ENCODE measurements around the gene RFX2.

RFX2 gene

DNA sequence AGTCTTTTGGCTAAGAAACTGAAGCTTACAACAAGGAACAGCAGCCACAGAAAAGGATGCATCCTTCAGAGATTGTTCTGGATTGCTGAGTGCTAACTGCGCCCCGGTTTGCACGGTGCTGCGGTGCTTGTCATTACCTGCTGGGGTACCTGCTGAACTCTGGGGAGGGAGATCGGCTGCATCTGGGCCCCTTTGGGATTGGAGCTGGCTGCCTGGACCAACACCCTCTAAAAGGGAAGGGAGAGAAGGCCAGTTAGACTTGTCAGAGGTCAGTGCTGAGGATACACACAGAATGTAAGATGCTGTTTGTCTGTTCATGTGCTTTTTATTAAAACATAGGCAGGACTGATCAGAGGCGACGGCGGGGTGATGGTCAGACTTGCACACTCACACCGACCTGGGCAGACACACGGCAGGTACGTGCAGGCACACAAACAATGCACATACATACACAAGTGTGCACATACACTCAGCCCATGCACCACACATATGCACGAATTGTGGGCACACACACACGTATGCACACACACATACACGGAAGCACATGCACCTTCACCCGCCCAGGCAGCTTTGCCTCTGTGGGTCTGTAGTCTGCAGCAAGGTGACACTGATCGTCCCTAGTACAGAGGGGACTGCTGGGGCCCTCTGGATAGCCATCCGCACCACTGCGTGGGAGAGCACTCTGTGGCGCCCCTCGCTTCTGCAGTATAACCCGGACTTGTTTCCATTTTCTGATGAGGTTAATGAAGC is 66.1 kb downstream of the RFX2 start:
- Histone ChIP-seq H3K4me3 (no peak overlapping the region), H3K36me3 (no peaks in the 10 kb centered on the region), H3K9ac (no peak overlapping the region), H3K4me2 (0 out of 22 replicates have a peak overlapping the region, but pooled peaks of 1 of the 11 experiments have one; percentile 13), H3K9me3 (replicated peaks in 1 of 11) (no peaks in the 10 kb centered on the region), H3K27me3 (peaks cover 0 to 8% (median 0%) of the 10 kb centered on the region in 11 experiments; a peak in 3 of 22 replicates), H3K4me1 (peaks cover 17 to 33% (median 23%) of the 10 kb centered on the region in 10 experiments), H4K20me1 (no peaks in the 10 kb centered on the region), H3K27ac (no peak overlapping the region)
- TF ChIP-seq Cebpa-rat (IDR thresholded peaks at IDR 0.05): no peak

DNA sequence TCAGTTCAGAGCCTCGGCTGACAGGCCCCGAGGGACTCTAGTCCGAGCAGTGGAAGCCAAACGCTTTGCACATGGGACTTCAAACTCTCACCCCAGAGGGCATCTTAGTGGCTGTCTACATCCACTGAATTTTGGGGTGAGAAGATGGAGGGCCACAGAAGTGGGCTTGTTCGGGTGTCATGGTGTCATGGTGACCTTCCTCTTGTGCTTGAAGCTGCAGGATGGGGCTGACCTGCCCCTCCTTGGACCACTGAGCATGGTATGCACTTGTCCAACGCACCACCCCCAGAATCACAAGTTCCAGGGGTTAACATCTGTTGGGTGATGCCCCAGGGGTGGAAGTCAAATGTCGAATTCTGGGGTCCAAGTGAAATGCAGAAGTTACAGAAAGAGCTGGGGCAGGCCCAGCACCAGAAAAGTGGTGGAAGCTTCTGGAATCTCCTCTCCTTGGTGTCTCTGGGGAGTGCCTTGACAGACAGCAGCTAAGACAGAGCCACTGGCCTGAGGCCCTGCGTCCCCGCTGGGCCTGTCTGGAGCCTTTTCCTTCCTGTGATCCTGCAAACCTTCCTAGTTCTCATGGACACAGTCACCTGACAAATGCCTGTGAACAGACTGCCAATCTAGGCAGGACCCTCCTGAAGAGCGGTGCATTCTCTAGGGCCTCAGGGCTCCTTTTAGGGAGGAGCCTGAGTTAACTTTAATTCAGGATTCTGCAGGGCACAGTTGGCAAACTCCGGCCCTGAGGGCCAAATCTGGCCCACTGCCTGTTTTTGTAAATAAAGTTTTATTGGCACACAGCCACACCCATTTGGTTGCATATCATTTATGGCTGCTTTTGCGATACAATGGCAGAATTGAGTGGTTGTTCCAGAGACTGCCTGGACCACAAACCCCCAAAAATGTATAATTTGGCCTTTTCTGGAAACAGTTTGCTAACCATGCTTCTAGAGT is 67.2 kb downstream of the RFX2 start:
- peak overlapping the region in 1 of 10 experiments; percentile 20; a peak in 1 of 20 replicates for H3K4me3 ChIP-seq
- no peaks in the 10 kb centered on the region for H3K9me3 ChIP-seq (replicated peaks in 1 of 11)
- peaks cover 0 to 8% (median 0%) of the 10 kb centered on the region in 11 experiments; a peak in 3 of 22 replicates for H3K27me3 ChIP-seq
- peak overlapping the region in 10 of 11 experiments; percentile 47 to 94 (median 68); a peak in 20 of 22 replicates for H3K4me2 ChIP-seq
- peaks cover 14 to 30% (median 20%) of the 10 kb centered on the region in 10 experiments for H3K4me1 ChIP-seq
- no peaks in the 10 kb centered on the region for H4K20me1 ChIP-seq
- TF ChIP-seq Cebpa-rat (IDR thresholded peaks at IDR 0.05): no peak
- H3K36me3 ChIP-seq: no peaks in the 10 kb centered on the region
- peak overlapping the region in 4 of 11 experiments; percentile 25 to 49 (median 40); a peak in 6 of 22 replicates for H3K9ac ChIP-seq
- H3K27ac ChIP-seq: 0 out of 22 replicates have a peak overlapping the region, but pooled peaks of 1 of the 11 experiments have one; percentile 5

DNA sequence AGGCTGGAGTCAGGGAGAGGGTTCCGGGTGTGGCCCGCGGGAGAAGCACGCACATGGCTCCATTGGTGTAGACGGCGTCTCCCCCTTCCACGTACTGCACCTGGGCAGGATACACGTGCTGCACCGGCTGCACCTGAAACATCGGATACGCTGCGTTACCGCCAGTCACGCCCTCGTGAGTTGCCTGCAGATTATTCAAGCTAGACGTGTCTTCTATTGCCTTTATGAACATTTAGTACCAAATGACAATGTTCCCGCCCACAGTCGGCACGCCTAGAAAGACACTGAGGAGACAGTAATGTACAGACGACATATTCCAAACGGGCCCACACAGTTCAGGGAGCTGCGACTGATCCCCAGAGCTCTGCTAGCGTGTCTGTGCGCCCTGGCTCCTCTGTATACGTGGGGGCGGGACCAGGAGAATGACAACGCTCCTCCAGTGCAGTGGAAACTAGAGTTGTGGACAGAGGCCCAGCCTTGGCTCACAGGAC is 68.3 kb downstream of the RFX2 start:
- H3K9ac ChIP-seq: peak overlapping the region in 4 of 11 experiments; percentile 25 to 49 (median 40); a peak in 5 of 22 replicates

GRCh38 chr19:6041071-6041470 is 69.2 kb downstream of the RFX2 start:
- Histone ChIP-seq H3K9ac (no peak overlapping the region), H3K9me3 (replicated peaks in 1 of 11) (peaks cover 0 to 5% (median 0%) of the 10 kb centered on the region in 11 experiments; a peak in 3 of 22 replicates), H3K36me3 (no peaks in the 10 kb centered on the region), H3K4me2 (no peak overlapping the region), H3K4me3 (no peak overlapping the region), H3K4me1 (peaks cover 14 to 30% (median 20%) of the 10 kb centered on the region in 10 experiments), H3K27ac (no peak overlapping the region), H4K20me1 (no peaks in the 10 kb centered on the region), H3K27me3 (peaks cover 0 to 8% (median 0%) of the 10 kb centered on the region in 11 experiments; a peak in 3 of 22 replicates)
- no peak for TF ChIP-seq Cebpa-rat (IDR thresholded peaks at IDR 0.05)

More for the DNA sequence above, 68.3 kb downstream of the RFX2 start:
- no peaks in the 10 kb centered on the region for H3K36me3 ChIP-seq
- H3K9me3 ChIP-seq (replicated peaks in 1 of 11): peaks cover 0 to 5% (median 0%) of the 10 kb centered on the region in 11 experiments; a peak in 3 of 22 replicates
- TF ChIP-seq Cebpa-rat (IDR thresholded peaks at IDR 0.05): no peak
- peaks cover 14 to 30% (median 20%) of the 10 kb centered on the region in 10 experiments for H3K4me1 ChIP-seq
- H3K27ac ChIP-seq: peak overlapping the region in 1 of 11 experiments; percentile 5; a peak in 1 of 22 replicates
- no peaks in the 10 kb centered on the region for H4K20me1 ChIP-seq
- peak overlapping the region in 1 of 10 experiments; percentile 20; a peak in 1 of 20 replicates for H3K4me3 ChIP-seq
- peak overlapping the region; percentile 47 to 94 (median 68) for H3K4me2 ChIP-seq
- peaks cover 0 to 8% (median 0%) of the 10 kb centered on the region in 11 experiments; a peak in 3 of 22 replicates for H3K27me3 ChIP-seq

DNA sequence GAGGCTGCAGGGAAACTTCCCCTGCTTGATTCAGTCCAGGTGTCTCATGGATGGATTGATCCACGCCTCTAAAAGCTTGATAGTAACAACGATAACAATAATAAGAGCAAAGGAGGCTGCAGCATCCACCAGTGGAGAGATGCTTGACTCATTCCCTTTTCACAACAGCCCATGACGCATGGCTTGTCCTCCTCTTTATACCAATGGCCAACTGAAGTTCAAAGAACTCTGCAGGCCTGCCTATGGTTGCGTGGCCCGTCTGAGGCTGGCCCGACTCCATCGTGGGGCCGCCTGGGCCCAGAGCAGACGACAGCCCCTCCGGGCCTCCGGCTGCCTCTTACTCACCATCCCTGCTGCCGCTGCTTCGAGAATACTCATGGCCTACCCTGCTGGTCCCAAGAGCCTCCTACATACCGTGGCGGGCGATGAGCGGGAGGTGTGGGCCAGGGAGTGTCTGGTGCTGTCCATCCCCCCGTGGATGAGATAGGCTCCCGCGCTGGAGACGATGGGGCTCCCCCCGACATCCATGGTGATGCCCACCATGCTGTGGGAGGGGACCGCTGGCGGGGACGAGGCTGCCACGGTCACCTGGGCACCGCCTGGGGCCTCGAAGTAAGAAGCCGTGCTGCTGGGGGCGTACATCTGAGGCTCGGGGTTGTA is 70.6 kb downstream of the RFX2 start:
- H3K27me3 ChIP-seq: peaks cover 0 to 8% (median 0%) of the 10 kb centered on the region in 11 experiments; a peak in 3 of 22 replicates
- no peak overlapping the region for H3K4me2 ChIP-seq
- no peak overlapping the region for H3K27ac ChIP-seq
- peaks cover 14 to 30% (median 20%) of the 10 kb centered on the region in 10 experiments for H3K4me1 ChIP-seq
- TF ChIP-seq Cebpa-rat (IDR thresholded peaks at IDR 0.05): no peak
- H3K9ac ChIP-seq: no peak overlapping the region
- no peak overlapping the region for H3K4me3 ChIP-seq
- no peaks in the 10 kb centered on the region for H3K36me3 ChIP-seq
- peaks cover 0 to 5% (median 0%) of the 10 kb centered on the region in 11 experiments; a peak in 3 of 22 replicates for H3K9me3 ChIP-seq (replicated peaks in 1 of 11)
- H4K20me1 ChIP-seq: no peaks in the 10 kb centered on the region

- H3K4me2 ChIP-seq: no peak overlapping the region
- no peak overlapping the region for H3K9ac ChIP-seq
- peaks cover 0 to 8% (median 0%) of the 10 kb centered on the region in 11 experiments; a peak in 3 of 22 replicates for H3K27me3 ChIP-seq
- peaks cover 0 to 5% (median 0%) of the 10 kb centered on the region in 11 experiments; a peak in 3 of 22 replicates for H3K9me3 ChIP-seq (replicated peaks in 1 of 11)
- H3K4me1 ChIP-seq: peaks cover 14 to 24% (median 20%) of the 10 kb centered on the region in 10 experiments
- no peak overlapping the region for H3K4me3 ChIP-seq
- H3K27ac ChIP-seq: no peak overlapping the region
- no peaks in the 10 kb centered on the region for H4K20me1 ChIP-seq
- TF ChIP-seq Cebpa-rat (IDR thresholded peaks at IDR 0.05): no peak
- no peaks in the 10 kb centered on the region for H3K36me3 ChIP-seq
Measured at GRCh38 chr19:6038634-6039405, 71.5 kb downstream of the RFX2 start.

DNA sequence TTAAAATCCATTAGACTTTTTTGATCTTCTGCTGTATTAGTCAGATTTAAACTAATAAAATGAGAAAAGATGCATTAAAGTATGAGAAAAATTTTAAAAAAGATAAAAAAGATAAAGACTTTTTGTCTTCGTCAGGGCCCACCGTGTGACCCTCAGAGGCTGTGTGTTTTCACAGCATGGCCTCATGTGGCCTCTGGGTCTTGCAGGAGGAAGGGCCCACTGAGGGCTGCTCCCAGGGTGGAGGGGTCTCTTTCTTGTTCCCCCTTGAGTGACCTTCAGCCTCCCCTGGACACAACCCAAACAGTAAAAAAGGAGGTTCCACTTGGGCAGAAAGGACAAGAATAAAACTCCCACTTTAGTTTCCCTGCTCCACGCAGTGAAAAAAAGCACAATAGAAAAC is 75.3 kb downstream of the RFX2 start:
- Histone ChIP-seq H3K4me2 (no peak overlapping the region), H3K36me3 (no peaks in the 10 kb centered on the region), H3K27ac (no peak overlapping the region), H3K27me3 (no peaks in the 10 kb centered on the region), H3K4me1 (peaks cover 0 to 9% (median 0%) of the 10 kb centered on the region in 10 experiments; a peak in 3 of 20 replicates), H3K4me3 (no peak overlapping the region), H3K9ac (no peak overlapping the region), H3K9me3 (replicated peaks in 1 of 11) (peaks cover 0 to 5% (median 0%) of the 10 kb centered on the region in 11 experiments; a peak in 3 of 22 replicates), H4K20me1 (no peaks in the 10 kb centered on the region)
- no peak for TF ChIP-seq Cebpa-rat (IDR thresholded peaks at IDR 0.05)
